GM18517 (cell line): ENCODE data around the gene TACC2.
"Not testable (repeated sequence)": the region's sequence is repeated elsewhere in the genome, so short reads cannot be mapped to it uniquely, and the experiment has no call there.

ENCODE experiments used
- ATAC-seq: cut with Tn5 transposase; IDR thresholded peaks from one replicate; pipeline ENCODE4 v1.9.1; 2021; ENCODE audit warnings: mild to moderate bottlenecking, moderate library complexity; ENCODE audit not compliant: unreplicated experiment

TACC2 gene

DNA sequence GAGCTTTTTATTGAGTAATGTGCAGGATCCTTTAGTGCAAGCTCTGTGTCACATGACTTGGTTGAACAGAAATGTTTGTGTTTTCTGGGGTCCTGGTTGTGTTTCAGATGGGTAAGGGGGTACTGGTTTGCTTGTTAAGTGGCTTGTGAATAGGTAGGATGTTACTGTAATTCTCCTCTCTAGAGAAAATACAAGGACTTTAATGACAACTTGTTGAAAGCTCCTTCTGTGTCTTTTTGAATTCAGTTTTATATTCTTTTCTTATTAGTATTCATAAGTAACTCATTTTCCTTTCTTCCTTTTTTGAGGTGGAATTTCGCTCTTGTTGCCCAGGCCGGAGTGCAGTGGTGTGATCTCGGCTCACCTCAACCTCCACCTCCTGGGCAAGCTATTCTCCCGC lies 196.7 kb downstream of the TACC2 start:
- ATAC-seq: no peak

DNA sequence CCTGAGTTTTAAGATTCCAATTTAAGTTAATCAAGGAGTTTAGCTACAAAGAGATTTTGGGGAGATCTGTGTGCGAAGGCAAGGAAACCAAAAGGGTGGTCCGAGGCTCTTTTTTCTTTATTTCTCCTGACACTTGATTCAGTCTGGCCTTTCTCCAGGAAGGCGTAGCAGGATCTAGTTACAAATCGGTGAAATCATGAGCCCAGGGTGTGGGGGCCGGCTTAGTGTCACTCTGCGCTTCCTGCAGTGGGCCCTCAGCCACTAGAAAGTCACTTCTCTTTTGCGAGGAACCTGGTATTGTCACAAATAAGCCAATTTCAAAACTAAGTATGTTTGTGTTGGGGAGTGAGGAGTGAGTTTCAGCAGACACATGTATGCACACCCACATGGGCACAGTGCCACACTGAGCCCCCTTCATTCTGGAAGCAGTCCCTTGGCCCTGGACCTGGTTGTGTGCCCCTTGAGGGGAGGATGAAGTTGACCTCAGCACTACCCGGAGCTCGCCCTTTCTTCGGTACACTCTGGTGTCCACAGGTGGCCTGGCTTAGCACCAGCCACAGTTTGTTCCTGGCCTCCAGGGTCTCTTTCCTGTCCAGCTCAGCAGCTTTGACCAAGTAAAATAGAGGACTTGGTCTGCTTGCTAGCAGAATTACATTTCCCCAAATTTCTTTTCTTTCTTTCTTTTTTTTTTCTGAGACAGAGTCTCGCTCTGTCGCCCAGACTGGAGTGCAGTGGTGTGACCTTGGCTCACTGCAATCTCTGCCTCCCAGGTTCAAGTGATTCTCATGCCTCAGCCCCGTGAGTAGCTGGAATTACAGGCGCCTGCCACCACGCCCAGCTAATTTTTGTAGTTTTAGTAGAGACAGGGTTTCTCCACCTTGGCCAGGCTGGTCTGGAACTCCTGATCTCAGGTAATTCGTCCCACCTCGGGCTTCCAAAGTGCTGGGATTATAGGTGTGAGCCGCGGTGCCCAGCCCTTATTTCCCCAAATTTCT lies 198.2 kb downstream of the TACC2 start:
- no peak for ATAC-seq

DNA sequence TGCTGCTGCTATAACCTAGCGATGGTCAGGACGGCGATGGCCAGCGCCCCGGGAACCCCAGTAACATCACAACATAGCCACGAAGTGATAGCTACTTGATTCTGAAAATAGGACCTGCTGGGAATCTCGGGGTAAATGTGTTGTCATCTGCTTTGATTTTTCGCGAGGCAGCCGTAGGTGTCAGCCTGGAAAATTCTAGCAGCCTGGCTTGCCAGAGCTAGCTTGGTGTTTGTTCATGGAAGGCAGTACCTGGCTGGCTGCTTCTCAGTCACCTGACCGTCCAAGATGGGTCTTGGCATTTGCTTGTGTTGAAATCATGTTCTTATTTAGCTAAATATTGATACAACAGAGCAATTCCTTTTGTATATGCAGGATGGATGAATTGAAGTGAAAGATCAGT lies 199.7 kb downstream of the TACC2 start:
- ATAC-seq: no peak

DNA sequence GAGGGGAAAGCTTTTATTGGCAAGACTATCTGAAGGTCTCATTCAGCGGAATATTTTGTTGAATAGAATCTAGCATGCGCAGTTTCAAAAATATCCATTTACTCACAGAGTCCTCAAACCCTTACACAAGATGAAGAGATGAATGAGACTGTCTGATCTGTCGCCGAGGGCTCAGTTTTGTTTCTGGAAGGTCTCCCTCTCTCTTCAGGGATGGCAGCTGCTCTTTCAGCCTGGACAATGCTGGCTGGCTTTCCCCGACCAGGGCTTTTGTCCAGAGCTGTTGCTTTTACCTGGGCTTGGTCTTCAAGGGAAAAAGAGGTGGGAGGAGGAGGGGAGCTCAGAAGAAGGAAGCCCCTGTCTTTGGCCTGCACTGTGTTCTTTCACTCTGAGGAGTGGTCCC lies 200.2 kb downstream of the TACC2 start:
- no peak for ATAC-seq

GRCh38 chr10:122190176-122190943 lies 201.4 kb downstream of the TACC2 start:
- no peak for ATAC-seq

DNA sequence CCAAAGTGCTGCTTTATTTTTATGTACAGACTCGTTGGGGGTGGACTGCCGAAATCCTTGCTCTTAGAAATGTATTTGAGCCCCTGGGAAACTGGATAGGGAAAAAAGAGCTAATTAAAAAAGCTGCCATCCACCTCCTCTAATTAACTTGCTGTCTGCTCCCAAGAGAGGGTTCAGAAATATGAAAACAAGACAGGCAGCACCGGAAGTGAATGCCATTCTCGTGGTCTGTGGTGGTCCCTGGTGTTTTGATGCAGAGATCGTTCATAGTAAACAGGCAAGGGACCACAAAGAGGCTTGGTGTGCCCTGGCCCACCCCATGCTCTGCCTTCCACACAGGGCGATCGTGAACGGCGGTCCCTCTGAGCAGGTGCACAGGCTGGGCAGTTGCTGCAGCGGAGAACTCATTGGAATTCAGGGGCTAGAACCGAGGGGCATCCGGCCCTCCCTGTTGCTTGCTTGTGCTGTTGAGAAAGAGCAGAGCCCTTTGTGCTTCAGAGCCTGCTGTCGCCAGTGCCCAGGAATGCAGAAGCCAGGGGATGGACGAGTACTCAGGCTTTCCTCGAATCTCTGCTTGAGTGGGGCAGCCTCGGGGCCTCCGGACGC lies 203.1 kb downstream of the TACC2 start:
- no peak for ATAC-seq

- ATAC-seq: no peak
Observed at GRCh38 chr10:122194251-122194650, 205.3 kb downstream of the TACC2 start.

DNA sequence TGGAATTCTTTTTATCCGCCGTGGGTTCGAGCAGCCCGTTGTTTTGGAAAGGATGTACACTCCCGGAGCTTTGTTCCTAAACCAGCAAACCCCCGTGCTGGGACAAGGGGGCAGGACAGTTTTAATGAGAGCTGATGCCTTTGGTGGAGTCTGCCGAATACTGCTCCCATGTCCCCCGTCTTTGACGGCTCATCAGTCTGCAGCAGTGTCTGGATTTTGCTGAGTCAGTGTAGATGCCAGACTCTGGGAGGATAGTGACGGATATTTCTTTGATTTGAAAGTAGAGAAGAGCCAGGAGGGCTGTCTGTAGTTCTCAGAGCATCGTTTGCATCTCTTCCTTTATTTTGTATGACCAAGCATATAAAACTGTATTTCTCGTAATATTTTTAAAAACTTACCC lies 207.3 kb downstream of the TACC2 start:
- no peak for ATAC-seq

DNA sequence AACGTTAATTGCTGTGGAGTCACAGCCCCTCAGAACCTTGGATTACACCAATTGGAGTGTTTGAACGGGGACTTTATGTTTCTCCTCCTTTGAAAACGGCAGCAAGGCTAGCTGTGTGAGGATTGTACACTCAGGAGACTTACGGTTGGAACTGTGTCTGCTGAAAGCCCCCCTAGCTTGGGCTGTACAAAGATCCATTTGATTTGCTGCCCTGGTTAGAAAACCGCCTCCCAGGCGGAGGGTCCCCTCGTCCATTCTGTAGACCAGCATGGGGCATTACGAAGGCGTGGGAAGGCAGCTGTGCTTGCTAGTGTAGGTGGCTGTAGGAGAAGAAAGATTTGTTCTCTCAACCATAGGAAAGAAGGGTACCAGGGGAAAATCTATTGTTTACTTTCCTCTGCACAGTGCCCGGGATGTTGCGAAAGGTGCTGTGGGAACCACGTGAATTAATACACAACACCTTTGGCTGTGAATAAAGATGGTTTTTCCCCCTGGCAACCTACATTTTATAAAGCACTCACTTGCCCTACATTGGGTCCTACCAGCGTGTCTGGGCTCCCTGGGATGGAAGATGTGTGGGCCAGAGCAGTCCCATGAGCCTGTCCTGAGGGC lies 208.8 kb downstream of the TACC2 start:
- ATAC-seq: no peak

GRCh38 chr10:122198631-122199030 lies 209.7 kb downstream of the TACC2 start:
- no peak for ATAC-seq

GRCh38 chr10:122199070-122199469 lies 210.1 kb downstream of the TACC2 start:
- no peak for ATAC-seq

- ATAC-seq: no peak
Observed at GRCh38 chr10:122199689-122200088, 210.7 kb downstream of the TACC2 start.

- ATAC-seq: no peak
Observed at GRCh38 chr10:122201401-122201800, 212.4 kb downstream of the TACC2 start.

DNA sequence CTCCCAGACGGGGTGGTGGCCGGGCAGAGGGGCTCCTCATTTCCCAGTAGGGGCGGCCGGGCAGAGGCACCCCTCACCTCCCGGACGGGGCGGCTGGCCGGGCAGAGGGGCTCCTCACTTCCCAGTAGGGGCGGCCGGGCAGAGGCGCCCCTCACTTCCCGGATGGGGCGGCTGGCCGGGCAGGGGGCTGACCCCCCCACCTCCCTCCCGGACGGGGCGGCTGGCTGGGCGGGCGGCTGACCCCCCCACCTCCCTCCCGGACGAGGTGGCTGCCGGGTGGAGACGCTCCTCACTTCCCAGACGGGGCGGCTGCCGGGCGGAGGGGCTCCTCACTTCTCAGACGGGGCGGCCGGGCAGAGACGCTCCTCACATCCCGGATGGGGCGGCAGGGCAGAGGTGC lies 214.2 kb downstream of the TACC2 start:
- ATAC-seq: not testable (repeated sequence)

DNA sequence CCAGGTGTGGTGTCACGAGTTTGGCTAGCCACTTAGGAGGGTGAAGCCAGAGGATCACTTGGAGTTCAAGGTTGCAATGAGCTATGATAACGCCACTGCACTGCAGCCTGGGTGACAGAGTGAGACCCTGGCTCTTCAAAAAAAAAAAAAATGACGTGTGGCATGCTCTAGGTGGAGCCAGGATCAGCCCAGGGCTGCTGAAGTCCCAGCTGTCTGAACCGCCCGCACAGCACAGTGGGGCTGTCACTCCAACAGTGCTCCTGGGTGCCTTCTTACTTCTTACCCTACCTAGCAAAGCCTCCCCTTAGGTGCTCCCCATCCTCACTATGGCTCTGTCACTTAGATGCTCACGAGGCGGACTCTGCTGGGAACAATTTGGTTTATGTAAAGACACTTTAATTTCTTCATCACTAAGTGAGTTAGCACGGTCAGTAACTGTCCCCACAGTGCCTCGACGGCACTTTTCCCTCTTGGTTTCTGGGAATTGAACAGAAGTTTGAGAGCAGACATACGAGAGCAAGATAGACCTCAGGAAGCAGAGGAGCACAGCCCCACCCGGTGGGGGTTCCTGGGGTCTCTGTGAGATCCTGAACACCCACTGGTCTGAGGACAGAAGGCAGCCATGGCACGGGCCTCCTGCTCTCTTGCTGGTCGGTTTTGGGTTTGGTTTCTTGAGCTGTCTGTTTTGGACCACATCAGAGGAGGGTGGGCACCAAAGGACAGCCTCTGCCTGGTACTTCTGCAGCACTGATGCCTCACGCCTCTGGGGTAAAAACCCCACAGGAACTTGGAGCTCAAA lies 215.9 kb downstream of the TACC2 start:
- ATAC-seq: no peak

- no peak for ATAC-seq
Observed at GRCh38 chr10:122206471-122207065, 217.6 kb downstream of the TACC2 start.

DNA sequence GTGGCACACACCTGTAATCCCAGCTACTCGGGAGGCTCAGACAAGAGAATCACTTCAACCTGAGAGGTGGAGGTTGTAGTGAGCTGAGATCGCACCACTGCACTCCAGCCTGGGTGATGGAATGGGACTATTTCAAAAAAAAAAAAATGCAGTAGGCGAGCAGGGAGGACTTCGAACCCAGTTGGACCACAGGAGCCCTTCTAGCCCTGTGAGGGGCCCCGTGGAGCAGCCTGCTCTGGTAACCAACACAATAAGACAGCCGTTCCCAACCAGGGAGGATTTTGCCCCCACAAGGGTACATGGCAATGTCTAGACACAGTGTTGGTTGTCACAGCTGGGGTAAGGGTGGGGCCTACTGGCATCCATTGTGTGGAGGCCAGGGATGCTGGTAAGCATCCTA lies 218.2 kb downstream of the TACC2 start:
- ATAC-seq: no peak

- ATAC-seq: no peak
Observed at GRCh38 chr10:122207596-122207995, 218.6 kb downstream of the TACC2 start.

DNA sequence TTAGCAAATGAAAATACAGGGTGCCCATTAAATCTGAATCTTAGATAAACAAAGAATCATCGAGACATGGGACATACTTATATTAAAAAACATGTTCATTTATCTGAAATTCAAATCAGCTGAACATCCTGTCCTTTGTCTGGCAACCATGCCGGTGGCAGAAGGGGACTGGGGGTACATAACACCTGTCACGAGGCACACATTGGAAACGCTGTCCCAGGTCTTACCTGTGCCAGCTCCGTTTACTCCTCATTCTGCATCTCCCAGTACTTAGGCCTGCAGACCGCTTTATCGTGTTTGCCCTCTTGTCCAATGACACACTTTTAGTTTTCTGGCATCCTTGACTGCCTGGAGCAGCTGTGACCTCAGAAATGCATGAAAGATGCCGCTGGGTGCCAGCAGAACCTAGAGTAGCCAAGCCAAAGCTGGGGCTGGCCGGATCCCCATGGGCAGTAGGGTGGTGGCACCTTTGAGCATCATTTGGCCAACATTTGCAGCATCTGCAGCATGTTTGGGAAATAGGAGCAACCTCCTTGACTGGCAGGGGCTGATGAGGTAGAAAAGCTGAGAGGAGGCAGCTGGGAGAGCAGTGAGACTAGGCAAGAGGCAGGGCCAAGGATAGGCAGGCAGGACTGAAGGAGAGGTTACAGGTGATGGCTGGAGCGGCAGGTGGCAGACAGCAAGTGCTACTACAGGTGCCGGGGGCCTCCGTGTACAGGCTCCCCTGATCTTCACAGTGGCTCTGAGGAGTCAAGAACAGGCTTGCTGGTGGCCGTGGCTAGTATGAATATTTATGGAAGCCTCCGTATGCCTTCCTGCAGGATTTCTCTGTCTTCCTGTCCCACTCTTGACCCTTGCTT lies 219.8 kb downstream of the TACC2 start:
- no peak for ATAC-seq
